Neural crest cell (in vitro differentiated cells): ENCODE measurements around the gene MFSD12. TPM values are rescaled to one million over a fixed set of nuclear protein-coding genes. Genes with fewer than 3 reads are reported as not detected.

Experiments used
- DNase-seq: peaks from one replicate; pipeline ENCODE4 v3.0.0; 2021; ENCODE audit warnings: low read depth, mixed read lengths, low spot score
- H3K27ac Mint-ChIP-seq: one replicate; pipeline ENCODE4 v1.8.0; 2021; ENCODE audit warnings: mild to moderate bottlenecking, mixed read lengths; ENCODE audit not compliant: unreplicated experiment
- H3K27me3 Mint-ChIP-seq: 2 replicates; pipeline ENCODE4 v1.8.0; 2021; ENCODE audit warnings: low read depth, mild to moderate bottlenecking, mixed read lengths
- H3K36me3 Mint-ChIP-seq: 2 replicates; pipeline ENCODE4 v1.8.0; 2021; ENCODE audit warnings: low read depth, mild to moderate bottlenecking, mixed read lengths
- H3K4me1 Mint-ChIP-seq: 2 replicates; pipeline ENCODE4 v1.8.0; 2021; ENCODE audit warnings: mixed read lengths
- H3K4me3 Mint-ChIP-seq: one replicate; pipeline ENCODE4 v1.8.0; 2021; ENCODE audit warnings: mild to moderate bottlenecking, mixed read lengths
- H3K9me3 Mint-ChIP-seq: 2 replicates; pipeline ENCODE4 v1.8.0; 2021; ENCODE audit warnings: mixed read lengths
- total RNA-seq: library from RNA; stranded (reverse); gene quantifications from 2 replicates; pipeline ENCODE4 v1.2.1, GENCODE V29; 2021
- TF ChIP-seq, protein P1 (sequence below): fragments of 200-600 bp; sonication (generic); conservative IDR thresholded peaks from 2 replicates; pipeline ENCODE4 v1.5.0; 2021; ENCODE audit warnings: antibody characterized with exemption, mild to moderate bottlenecking

MFSD12 gene
- total RNA-seq, 1 donor from 2014 or later: 79.1 TPM

- Mint-ChIP-seq H3K27ac (no peak overlapping the region), H3K4me3 (no peak overlapping the region), H3K9me3 (no peaks in the 10 kb centered on the region)
Measured at GRCh38 chr19:3518659-3519058, 38.7 kb downstream of the MFSD12 start.

GRCh38 chr19:3518255-3518654, 39.1 kb downstream of the MFSD12 start:
- H3K4me3 Mint-ChIP-seq: no peak overlapping the region
- no peak overlapping the region for H3K27ac Mint-ChIP-seq
- H3K36me3 Mint-ChIP-seq: peaks cover 3% of the 10 kb centered on the region
- TF ChIP-seq, protein P1, sequence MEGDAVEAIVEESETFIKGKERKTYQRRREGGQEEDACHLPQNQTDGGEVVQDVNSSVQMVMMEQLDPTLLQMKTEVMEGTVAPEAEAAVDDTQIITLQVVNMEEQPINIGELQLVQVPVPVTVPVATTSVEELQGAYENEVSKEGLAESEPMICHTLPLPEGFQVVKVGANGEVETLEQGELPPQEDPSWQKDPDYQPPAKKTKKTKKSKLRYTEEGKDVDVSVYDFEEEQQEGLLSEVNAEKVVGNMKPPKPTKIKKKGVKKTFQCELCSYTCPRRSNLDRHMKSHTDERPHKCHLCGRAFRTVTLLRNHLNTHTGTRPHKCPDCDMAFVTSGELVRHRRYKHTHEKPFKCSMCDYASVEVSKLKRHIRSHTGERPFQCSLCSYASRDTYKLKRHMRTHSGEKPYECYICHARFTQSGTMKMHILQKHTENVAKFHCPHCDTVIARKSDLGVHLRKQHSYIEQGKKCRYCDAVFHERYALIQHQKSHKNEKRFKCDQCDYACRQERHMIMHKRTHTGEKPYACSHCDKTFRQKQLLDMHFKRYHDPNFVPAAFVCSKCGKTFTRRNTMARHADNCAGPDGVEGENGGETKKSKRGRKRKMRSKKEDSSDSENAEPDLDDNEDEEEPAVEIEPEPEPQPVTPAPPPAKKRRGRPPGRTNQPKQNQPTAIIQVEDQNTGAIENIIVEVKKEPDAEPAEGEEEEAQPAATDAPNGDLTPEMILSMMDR: no peak
- DNase-seq: no peak
- H3K27me3 Mint-ChIP-seq: no peaks in the 10 kb centered on the region
- no peaks in the 10 kb centered on the region for H3K4me1 Mint-ChIP-seq
- no peaks in the 10 kb centered on the region for H3K9me3 Mint-ChIP-seq

More at GRCh38 chr19:3518659-3519058, 38.7 kb downstream of the MFSD12 start:
- no peaks in the 10 kb centered on the region for H3K4me1 Mint-ChIP-seq
- peaks cover 3% of the 10 kb centered on the region for H3K36me3 Mint-ChIP-seq
- TF ChIP-seq, protein P1: no peak
- no peaks in the 10 kb centered on the region for H3K27me3 Mint-ChIP-seq
- no peak for DNase-seq

- Mint-ChIP-seq H3K27ac (no peak overlapping the region), H3K27me3 (no peaks in the 10 kb centered on the region)
Measured at GRCh38 chr19:3517638-3518037, 39.7 kb downstream of the MFSD12 start.

DNA sequence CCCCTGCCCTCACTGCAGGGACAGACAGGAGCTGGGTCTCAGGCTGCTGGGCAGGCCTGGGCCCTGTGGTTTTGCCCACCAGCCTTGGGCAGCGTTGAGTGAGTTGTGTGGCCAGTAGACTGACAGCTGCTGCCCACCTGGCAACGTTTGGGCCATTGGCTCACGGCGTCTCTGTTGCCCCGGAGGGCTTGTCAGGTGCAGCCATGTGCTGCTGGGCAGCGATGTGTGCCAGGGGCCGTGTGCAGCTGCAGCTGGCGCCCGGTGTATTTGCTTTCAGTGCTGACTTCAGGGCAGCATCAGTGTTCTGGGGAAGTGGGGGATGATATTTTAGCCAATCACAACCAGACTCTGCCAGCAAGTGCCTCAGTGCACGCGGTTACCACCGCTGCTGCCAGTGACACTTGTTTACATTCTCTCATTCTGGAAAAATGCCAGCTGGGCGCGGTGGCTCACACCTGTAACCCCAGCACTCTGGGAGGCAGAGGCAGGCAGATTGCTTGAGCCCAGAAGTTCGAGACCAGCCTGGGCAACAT, 40.6 kb downstream of the MFSD12 start:
- no peaks in the 10 kb centered on the region for H3K4me1 Mint-ChIP-seq
- peaks cover 3% of the 10 kb centered on the region for H3K36me3 Mint-ChIP-seq
- H3K4me3 Mint-ChIP-seq: no peak overlapping the region
- no peak overlapping the region for H3K27ac Mint-ChIP-seq
- DNase-seq: no peak
- TF ChIP-seq, protein P1: no peak
- no peaks in the 10 kb centered on the region for H3K9me3 Mint-ChIP-seq
- H3K27me3 Mint-ChIP-seq: no peaks in the 10 kb centered on the region

More at GRCh38 chr19:3517638-3518037, 39.7 kb downstream of the MFSD12 start:
- TF ChIP-seq, protein P1: no peak
- H3K4me3 Mint-ChIP-seq: no peak overlapping the region
- no peak for DNase-seq
- H3K36me3 Mint-ChIP-seq: peaks cover 3% of the 10 kb centered on the region
- H3K9me3 Mint-ChIP-seq: no peaks in the 10 kb centered on the region
- H3K4me1 Mint-ChIP-seq: no peaks in the 10 kb centered on the region

GRCh38 chr19:3515891-3516422, 41.4 kb downstream of the MFSD12 start:
- H3K4me3 Mint-ChIP-seq: no peak overlapping the region
- H3K27ac Mint-ChIP-seq: peak overlapping the region; percentile 43
- TF ChIP-seq, protein P1: no peak
- DNase-seq: no peak
- no peaks in the 10 kb centered on the region for H3K9me3 Mint-ChIP-seq
- H3K36me3 Mint-ChIP-seq: peaks cover under 1% of the 10 kb centered on the region
- no peaks in the 10 kb centered on the region for H3K4me1 Mint-ChIP-seq
- H3K27me3 Mint-ChIP-seq: no peaks in the 10 kb centered on the region
